ENCODE measurements around the gene TSACC.
"Not testable (repeated sequence)": the region's sequence is repeated elsewhere in the genome, so short reads cannot be mapped to it uniquely, and the experiment has no call there.

The TSACC gene

GRCh38 chr1:156347331-156347730 lies 9.0 kb downstream of the TSACC start:
- no peak for DNase-seq

- not testable (repeated sequence) for DNase-seq
These were observed 14.2 kb downstream of the TSACC start for GRCh38 chr1:156352481-156352880.

- no peak for DNase-seq
These were observed 18.0 kb downstream of the TSACC start for GRCh38 chr1:156356262-156356874.

- peak; percentile 54 to 76 for DNase-seq
These were observed 18.7 kb downstream of the TSACC start for GRCh38 chr1:156356875-156357534.

- DNase-seq, result no peak
These were observed 19.7 kb downstream of the TSACC start for GRCh38 chr1:156357977-156358376.

- no peak for DNase-seq
These were observed 20.3 kb downstream of the TSACC start for GRCh38 chr1:156358641-156359040.

- DNase-seq, result no peak
These were observed 20.9 kb downstream of the TSACC start for GRCh38 chr1:156359249-156359648.

- no peak for DNase-seq
These were observed 21.6 kb downstream of the TSACC start for GRCh38 chr1:156359973-156360372.

GRCh38 chr1:156360534-156360933 lies 22.2 kb downstream of the TSACC start:
- DNase-seq, result no peak

- no peak for DNase-seq
These were observed 27.4 kb downstream of the TSACC start for GRCh38 chr1:156365754-156366153.

GRCh38 chr1:156366378-156367166 lies 28.2 kb downstream of the TSACC start:
- no peak for DNase-seq

- no peak for DNase-seq
These were observed 29.2 kb downstream of the TSACC start for GRCh38 chr1:156367383-156368156.

- no peak for DNase-seq
These were observed 29.9 kb downstream of the TSACC start for GRCh38 chr1:156368157-156368658.

GRCh38 chr1:156368889-156369684 lies 30.8 kb downstream of the TSACC start, which contains the start of gene RHBG:
Gene RHBG, plus strand, starts transcription at chr1:156369211. Its CDS starts 39 bp downstream, at chr1:156369250.
- peak in 1 of 2 donors; percentile 38 for DNase-seq

GRCh38 chr1:156369685-156370286 lies 31.5 kb downstream of the TSACC start:
- not testable (repeated sequence) for DNase-seq

GRCh38 chr1:156371553-156372264 lies 33.4 kb downstream of the TSACC start:
- no peak for DNase-seq

GRCh38 chr1:156372265-156372586 lies 33.9 kb downstream of the TSACC start:
- DNase-seq, result no peak

- DNase-seq, result no peak
These were observed 34.5 kb downstream of the TSACC start for GRCh38 chr1:156372876-156373275.

- no peak for DNase-seq
These were observed 35.2 kb downstream of the TSACC start for GRCh38 chr1:156373546-156373945.

GRCh38 chr1:156376146-156376545 lies 37.8 kb downstream of the TSACC start:
- DNase-seq, result no peak

Measured in stimulated activated CD4-positive, alpha-beta T cell treated with anti-CD3 and anti-CD28 coated beads, Interleukin-2, amount 100 ng/mL, for 24 hours (primary cell).